ENCODE results near the gene POLE.

GRCh38 chr12:132710043-132710404, 22.9 kb upstream of the POLE start:
- TF ChIP-seq CTCF (IDR thresholded peaks at IDR 0.05; ENCODE audit: low read depth, low read length) (no peak), POLR2A (IDR thresholded peaks at IDR 0.05; ENCODE audit: extremely low read depth, insufficient read length) (no peak), MAX (IDR thresholded peaks at IDR 0.05; ENCODE audit: low read depth, low read length) (no peak), MYC (IDR thresholded peaks at IDR 0.05; ENCODE audit: low read depth, low read length) (no peak)
